ENCODE measurements around the gene FOXP1. TPM values are rescaled to one million over a fixed set of nuclear protein-coding genes. Genes with fewer than 3 reads are reported as not detected.

The FOXP1 gene
- total RNA-seq, 2 experiments from 2014 or later, result 120 to 122 TPM

GRCh38 chr3:71184252-71184651 is 399.3 kb downstream of the FOXP1 start:
- Mint-ChIP-seq H3K4me1 (ENCODE audit: low read depth) (peaks cover 21% of the 10 kb centered on the region), H3K27me3 (ENCODE audit: low read depth) (no peaks in the 10 kb centered on the region), H3K9me3 (ENCODE audit: insufficient read depth) (no peaks in the 10 kb centered on the region), H3K27ac (no peak overlapping the region), H3K4me3 (no peak overlapping the region), H3K36me3 (ENCODE audit: low read depth) (peaks cover 27% of the 10 kb centered on the region)
- DNase-seq, result no peak
- ChIA-PET POLR2A (no interaction called here), CTCF (no interaction called here)
- ATAC-seq, result no peak

GRCh38 chr3:71183549-71183948 is 400.0 kb downstream of the FOXP1 start:
- peaks cover 19% of the 10 kb centered on the region for H3K4me1 Mint-ChIP-seq (ENCODE audit: low read depth)
- no peak for DNase-seq
- ChIA-PET CTCF (no interaction called here), POLR2A (no interaction called here)
- H3K9me3 Mint-ChIP-seq (ENCODE audit: insufficient read depth), result no peaks in the 10 kb centered on the region
- H3K27ac Mint-ChIP-seq, result no peak overlapping the region
- peaks cover 24% of the 10 kb centered on the region for H3K36me3 Mint-ChIP-seq (ENCODE audit: low read depth)
- no peak overlapping the region for H3K4me3 Mint-ChIP-seq
- no peaks in the 10 kb centered on the region for H3K27me3 Mint-ChIP-seq (ENCODE audit: low read depth)
- no peak for ATAC-seq

GRCh38 chr3:71180524-71180923 is 403.0 kb downstream of the FOXP1 start:
- peaks cover 6% of the 10 kb centered on the region for H3K4me1 Mint-ChIP-seq (ENCODE audit: low read depth)
- ChIA-PET POLR2A (no interaction called here), CTCF (no interaction called here)
- DNase-seq (no peak), ATAC-seq (no peak)
- no peaks in the 10 kb centered on the region for H3K27me3 Mint-ChIP-seq (ENCODE audit: low read depth)
- peaks cover 22% of the 10 kb centered on the region for H3K36me3 Mint-ChIP-seq (ENCODE audit: low read depth)
- H3K4me3 Mint-ChIP-seq, result no peak overlapping the region
- no peak overlapping the region for H3K27ac Mint-ChIP-seq
- no peaks in the 10 kb centered on the region for H3K9me3 Mint-ChIP-seq (ENCODE audit: insufficient read depth)

- POLR2A ChIA-PET, result no interaction called here
- Mint-ChIP-seq H3K27me3 (ENCODE audit: low read depth) (no peaks in the 10 kb centered on the region), H3K36me3 (ENCODE audit: low read depth) (peaks cover 11% of the 10 kb centered on the region), H3K9me3 (ENCODE audit: insufficient read depth) (no peaks in the 10 kb centered on the region), H3K27ac (no peak overlapping the region), H3K4me3 (no peak overlapping the region), H3K4me1 (ENCODE audit: low read depth) (no peaks in the 10 kb centered on the region)
- ATAC-seq (no peak), DNase-seq (no peak)
- CTCF ChIA-PET, result no interaction called here
These were observed 406.2 kb downstream of the FOXP1 start for GRCh38 chr3:71177375-71177774.

- ATAC-seq, result no peak
- CTCF ChIA-PET, result interaction anchor here (1.1 kb wide), 2 partner anchors 21 to 51 kb away, joined by 3 read pairs; no protein-coding TSS in a partner anchor
- Mint-ChIP-seq H3K36me3 (ENCODE audit: low read depth) (peaks cover 11% of the 10 kb centered on the region), H3K9me3 (ENCODE audit: insufficient read depth) (no peaks in the 10 kb centered on the region), H3K27ac (no peak overlapping the region), H3K4me1 (ENCODE audit: low read depth) (no peaks in the 10 kb centered on the region), H3K27me3 (ENCODE audit: low read depth) (no peaks in the 10 kb centered on the region), H3K4me3 (no peak overlapping the region)
- POLR2A ChIA-PET, result interaction anchor here (0.6 kb wide), 1 partner anchor 220 kb away, joined by 5 read pairs; no protein-coding TSS in a partner anchor
- DNase-seq, result no peak
These were observed 407.2 kb downstream of the FOXP1 start for GRCh38 chr3:71176366-71176765.

GRCh38 chr3:71175691-71176365 is 407.7 kb downstream of the FOXP1 start:
- Mint-ChIP-seq H3K4me3 (no peak overlapping the region), H3K27me3 (ENCODE audit: low read depth) (no peaks in the 10 kb centered on the region), H3K9me3 (ENCODE audit: insufficient read depth) (no peaks in the 10 kb centered on the region), H3K36me3 (ENCODE audit: low read depth) (peaks cover 11% of the 10 kb centered on the region), H3K4me1 (ENCODE audit: low read depth) (no peaks in the 10 kb centered on the region), H3K27ac (no peak overlapping the region)
- CTCF ChIA-PET, result interaction anchor here (1.1 kb wide), 2 partner anchors 21 to 52 kb away, joined by 3 read pairs; no protein-coding TSS in a partner anchor
- DNase-seq (no peak), ATAC-seq (no peak)
- POLR2A ChIA-PET, result interaction anchor here (0.6 kb wide), 1 partner anchor 219 kb away, joined by 5 read pairs; no protein-coding TSS in a partner anchor

GRCh38 chr3:71172951-71173350 is 410.6 kb downstream of the FOXP1 start:
- CTCF ChIA-PET, result no interaction called here
- no peak for ATAC-seq
- POLR2A ChIA-PET, result no interaction called here
- H3K9me3 Mint-ChIP-seq (ENCODE audit: insufficient read depth), result no peaks in the 10 kb centered on the region
- no peaks in the 10 kb centered on the region for H3K4me1 Mint-ChIP-seq (ENCODE audit: low read depth)
- no peak overlapping the region for H3K4me3 Mint-ChIP-seq
- H3K27me3 Mint-ChIP-seq (ENCODE audit: low read depth), result no peaks in the 10 kb centered on the region
- H3K36me3 Mint-ChIP-seq (ENCODE audit: low read depth), result peaks cover 7% of the 10 kb centered on the region
- no peak for DNase-seq
- H3K27ac Mint-ChIP-seq, result no peak overlapping the region

- H3K4me1 Mint-ChIP-seq (ENCODE audit: low read depth), result no peaks in the 10 kb centered on the region
- ChIA-PET POLR2A (no interaction called here), CTCF (no interaction called here)
- no peak for ATAC-seq
- peaks cover 6% of the 10 kb centered on the region for H3K36me3 Mint-ChIP-seq (ENCODE audit: low read depth)
- H3K9me3 Mint-ChIP-seq (ENCODE audit: insufficient read depth), result peaks cover under 1% of the 10 kb centered on the region
- no peak overlapping the region for H3K27ac Mint-ChIP-seq
- H3K27me3 Mint-ChIP-seq (ENCODE audit: low read depth), result no peaks in the 10 kb centered on the region
- H3K4me3 Mint-ChIP-seq, result no peak overlapping the region
- no peak for DNase-seq
These were observed 411.3 kb downstream of the FOXP1 start for GRCh38 chr3:71172189-71172588.

GRCh38 chr3:71171247-71171646 is 412.3 kb downstream of the FOXP1 start:
- DNase-seq, result no peak
- H3K27ac Mint-ChIP-seq, result no peak overlapping the region
- no peak overlapping the region for H3K4me3 Mint-ChIP-seq
- H3K36me3 Mint-ChIP-seq (ENCODE audit: low read depth), result peaks cover 13% of the 10 kb centered on the region
- no peaks in the 10 kb centered on the region for H3K27me3 Mint-ChIP-seq (ENCODE audit: low read depth)
- H3K9me3 Mint-ChIP-seq (ENCODE audit: insufficient read depth), result peaks cover 10% of the 10 kb centered on the region
- no peak for ATAC-seq
- ChIA-PET CTCF (no interaction called here), POLR2A (no interaction called here)
- no peaks in the 10 kb centered on the region for H3K4me1 Mint-ChIP-seq (ENCODE audit: low read depth)

- Mint-ChIP-seq H3K9me3 (ENCODE audit: insufficient read depth) (peaks cover 10% of the 10 kb centered on the region), H3K4me1 (ENCODE audit: low read depth) (no peaks in the 10 kb centered on the region), H3K27me3 (ENCODE audit: low read depth) (no peaks in the 10 kb centered on the region), H3K36me3 (ENCODE audit: low read depth) (peaks cover 23% of the 10 kb centered on the region), H3K4me3 (no peak overlapping the region), H3K27ac (no peak overlapping the region)
- CTCF ChIA-PET, result interaction anchor here (1.1 kb wide), 1 partner anchor 41 kb away, joined by 3 read pairs; no protein-coding TSS in a partner anchor
- ATAC-seq (no peak), DNase-seq (no peak)
- POLR2A ChIA-PET, result no interaction called here
These were observed 414.6 kb downstream of the FOXP1 start for GRCh38 chr3:71168880-71169411.

- DNase-seq, result no peak
- Mint-ChIP-seq H3K9me3 (ENCODE audit: insufficient read depth) (peaks cover 10% of the 10 kb centered on the region), H3K4me3 (no peak overlapping the region), H3K4me1 (ENCODE audit: low read depth) (no peaks in the 10 kb centered on the region), H3K27me3 (ENCODE audit: low read depth) (no peaks in the 10 kb centered on the region), H3K27ac (no peak overlapping the region), H3K36me3 (ENCODE audit: low read depth) (peaks cover 21% of the 10 kb centered on the region)
- ChIA-PET CTCF (no interaction called here), POLR2A (no interaction called here)
- ATAC-seq, result no peak
These were observed 415.3 kb downstream of the FOXP1 start for GRCh38 chr3:71168121-71168721.

GRCh38 chr3:71166339-71167240 is 416.9 kb downstream of the FOXP1 start:
- Mint-ChIP-seq H3K9me3 (ENCODE audit: insufficient read depth) (peaks cover 10% of the 10 kb centered on the region), H3K27me3 (ENCODE audit: low read depth) (no peaks in the 10 kb centered on the region), H3K27ac (no peak overlapping the region), H3K4me1 (ENCODE audit: low read depth) (peaks cover 2% of the 10 kb centered on the region), H3K36me3 (ENCODE audit: low read depth) (peaks cover 21% of the 10 kb centered on the region), H3K4me3 (no peak overlapping the region)
- POLR2A ChIA-PET, result no interaction called here
- no peak for ATAC-seq
- CTCF ChIA-PET, result no interaction called here
- DNase-seq, result no peak
